Inflammatory macrophage (primary cell): ENCODE results near the gene SIM2.

Experiments used
- DNase-seq, 2 donors: peaks; one replicate each; pipeline ENCODE4 v3.0.0-alpha.2; 2020 to 2022

SIM2 gene

GRCh38 chr21:36700971-36701755 lies 2.2 kb downstream of the SIM2 start:
- no peak for DNase-seq

GRCh38 chr21:36701756-36702621 lies 3.1 kb downstream of the SIM2 start:
- DNase-seq: no peak

DNA sequence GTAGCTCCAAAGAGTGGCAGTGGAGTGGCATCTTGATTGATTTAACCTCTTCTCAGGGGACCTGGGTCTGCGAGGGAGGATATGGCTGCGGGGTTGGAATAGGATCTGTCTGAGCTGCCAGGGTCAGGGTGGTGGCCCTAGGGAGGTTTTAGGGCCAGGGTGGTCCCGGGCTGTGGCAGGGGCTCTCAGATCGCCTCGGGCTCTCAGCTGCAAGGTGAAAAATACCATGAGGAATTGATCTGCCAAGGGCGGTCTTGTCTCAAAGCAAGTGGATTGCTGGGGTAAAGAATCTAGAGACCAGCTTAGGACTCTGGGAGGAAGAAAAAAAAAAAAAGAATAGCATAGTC lies 3.7 kb downstream of the SIM2 start:
- no peak for DNase-seq

DNA sequence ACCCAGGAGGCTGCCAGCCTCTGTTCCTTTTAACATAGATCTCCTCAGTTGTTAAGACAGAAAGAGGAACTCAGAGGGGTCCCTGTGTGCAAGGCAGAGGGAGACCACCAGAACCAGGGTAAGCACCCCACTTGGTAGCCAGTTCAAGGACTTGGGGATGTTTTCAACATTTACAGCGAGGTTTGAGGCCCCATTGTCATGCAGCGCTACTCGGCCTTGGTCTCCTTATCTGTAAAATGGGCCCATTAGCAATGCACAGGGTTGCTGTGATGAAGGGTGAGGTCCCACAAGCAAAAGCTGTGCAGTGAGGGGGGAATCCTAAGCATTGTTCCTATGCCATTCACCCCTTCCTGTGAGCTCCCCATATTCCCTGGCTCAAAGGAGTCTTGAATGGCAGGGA lies 4.2 kb downstream of the SIM2 start:
- DNase-seq: no peak

DNA sequence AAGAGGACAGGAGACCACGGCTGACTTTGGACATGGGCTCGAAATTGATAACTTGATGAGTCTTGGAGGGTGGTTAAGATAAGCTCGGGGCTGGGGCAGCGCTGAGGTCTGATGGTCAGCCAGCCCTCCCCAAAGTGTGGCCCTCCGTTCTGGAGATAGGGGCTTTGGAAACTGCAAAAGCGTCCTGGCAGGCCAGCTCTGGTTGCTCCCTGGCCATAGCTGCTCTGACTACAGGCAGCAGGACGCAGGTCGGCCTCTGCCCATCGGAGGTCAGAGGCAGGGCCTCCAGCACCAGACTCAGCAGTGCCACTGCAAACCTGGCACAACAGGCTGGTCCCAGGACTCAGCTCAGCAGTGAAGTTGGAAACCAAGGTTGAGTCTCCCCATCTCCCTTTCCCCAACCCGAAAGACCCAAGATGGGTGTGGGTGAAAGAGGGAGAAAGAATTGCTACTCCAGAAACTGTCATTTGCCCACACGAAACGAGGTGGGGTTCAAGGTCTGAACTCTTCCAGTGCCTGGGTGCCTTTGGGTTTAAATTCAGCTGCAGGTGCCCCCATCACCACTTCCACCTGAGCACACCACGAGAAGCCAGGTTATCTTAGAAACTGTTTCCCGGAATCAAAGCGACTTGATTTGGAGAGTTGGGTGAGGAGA lies 4.8 kb downstream of the SIM2 start:
- DNase-seq: no peak

- DNase-seq: no peak
These were observed 5.5 kb downstream of the SIM2 start for GRCh38 chr21:36704281-36704957.

- DNase-seq: no peak
These were observed 6.2 kb downstream of the SIM2 start for GRCh38 chr21:36704958-36705678.

- no peak for DNase-seq
These were observed 7.0 kb downstream of the SIM2 start for GRCh38 chr21:36705679-36706481.

DNA sequence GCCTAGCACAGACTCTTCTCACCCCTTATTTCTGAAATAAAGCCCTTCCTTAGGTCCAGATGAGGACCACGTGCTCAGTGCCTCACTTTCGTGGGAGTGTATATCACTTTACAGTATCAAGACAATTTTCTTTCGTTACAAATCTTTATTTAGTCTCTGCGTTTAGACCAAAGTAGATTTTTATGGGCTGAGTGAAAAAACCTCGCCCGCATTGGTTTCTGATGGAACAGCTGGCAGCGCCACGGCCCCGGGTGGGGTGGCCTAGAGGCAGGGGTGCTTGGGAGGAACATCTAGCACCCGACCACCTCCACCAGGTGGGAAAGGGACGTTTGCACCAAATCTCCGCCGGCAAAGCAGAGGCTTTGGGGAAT lies 7.6 kb downstream of the SIM2 start:
- no peak for DNase-seq

DNA sequence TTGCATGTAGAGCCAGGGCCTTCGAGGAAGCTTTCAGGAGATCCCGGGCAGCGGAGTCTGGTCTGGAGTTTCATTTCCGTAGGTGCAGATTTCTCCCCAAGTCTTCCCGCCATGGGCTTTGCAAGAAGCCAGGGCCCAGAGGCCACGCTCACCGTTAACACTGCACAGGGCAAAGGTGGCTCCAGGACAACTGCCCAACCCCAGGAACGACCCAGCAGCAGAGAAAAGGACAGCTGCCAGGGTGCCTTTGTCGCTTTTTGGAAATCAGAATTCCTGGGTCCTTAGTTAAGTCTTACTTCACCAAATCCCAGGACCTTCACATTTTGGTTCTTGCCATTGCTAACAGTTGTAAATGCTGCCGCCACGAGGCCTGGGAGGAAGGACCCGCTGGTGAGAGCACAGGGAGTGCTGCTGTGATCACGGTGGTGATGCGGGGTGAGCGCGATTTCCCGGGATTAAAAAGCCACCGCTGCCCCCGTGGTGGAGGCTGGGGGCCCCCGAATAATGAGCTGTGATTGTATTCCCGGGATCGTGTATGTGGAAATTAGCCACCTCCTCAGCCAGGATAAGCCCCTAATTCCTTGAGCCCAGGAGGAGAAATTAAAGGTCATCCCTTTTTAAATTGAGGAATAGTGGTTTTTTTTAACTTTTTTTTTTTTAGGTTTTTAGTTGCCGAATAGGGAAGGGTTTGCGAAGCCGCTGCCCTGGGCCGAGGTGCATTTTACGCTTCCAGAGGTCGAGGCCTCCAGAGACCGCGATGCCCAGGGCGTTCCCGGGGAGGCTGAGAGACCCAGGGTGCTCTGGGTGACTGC lies 8.2 kb downstream of the SIM2 start:
- no peak for DNase-seq

DNA sequence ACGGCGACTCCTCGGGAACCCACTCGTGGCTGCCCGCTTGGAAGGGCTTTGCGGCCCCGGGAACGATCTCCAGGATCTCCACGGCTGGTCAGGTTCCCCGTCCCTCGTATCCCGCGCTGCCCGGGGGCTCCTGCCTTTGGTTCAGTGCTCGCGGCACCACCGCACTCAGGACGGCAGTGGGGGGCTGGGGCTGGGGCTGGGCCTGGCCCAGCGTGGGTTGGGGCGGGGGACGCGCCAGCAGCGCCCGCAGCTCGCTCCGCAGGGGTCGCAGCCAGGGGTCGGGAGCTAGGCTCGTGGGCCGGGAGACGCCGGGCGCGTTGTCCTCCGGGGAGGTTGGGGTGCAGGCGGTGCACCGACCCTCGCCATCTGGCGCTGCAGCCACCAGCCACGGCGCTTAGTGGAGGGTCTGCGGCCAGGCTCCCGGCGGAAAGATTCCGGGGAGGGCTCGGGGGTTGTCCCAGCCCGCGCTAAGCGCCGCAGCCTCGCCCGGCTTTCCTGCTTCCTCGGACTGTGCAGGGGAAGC lies 8.9 kb downstream of the SIM2 start:
- DNase-seq: no peak

- no peak for DNase-seq
These were observed 9.5 kb downstream of the SIM2 start for GRCh38 chr21:36708286-36709029.

DNA sequence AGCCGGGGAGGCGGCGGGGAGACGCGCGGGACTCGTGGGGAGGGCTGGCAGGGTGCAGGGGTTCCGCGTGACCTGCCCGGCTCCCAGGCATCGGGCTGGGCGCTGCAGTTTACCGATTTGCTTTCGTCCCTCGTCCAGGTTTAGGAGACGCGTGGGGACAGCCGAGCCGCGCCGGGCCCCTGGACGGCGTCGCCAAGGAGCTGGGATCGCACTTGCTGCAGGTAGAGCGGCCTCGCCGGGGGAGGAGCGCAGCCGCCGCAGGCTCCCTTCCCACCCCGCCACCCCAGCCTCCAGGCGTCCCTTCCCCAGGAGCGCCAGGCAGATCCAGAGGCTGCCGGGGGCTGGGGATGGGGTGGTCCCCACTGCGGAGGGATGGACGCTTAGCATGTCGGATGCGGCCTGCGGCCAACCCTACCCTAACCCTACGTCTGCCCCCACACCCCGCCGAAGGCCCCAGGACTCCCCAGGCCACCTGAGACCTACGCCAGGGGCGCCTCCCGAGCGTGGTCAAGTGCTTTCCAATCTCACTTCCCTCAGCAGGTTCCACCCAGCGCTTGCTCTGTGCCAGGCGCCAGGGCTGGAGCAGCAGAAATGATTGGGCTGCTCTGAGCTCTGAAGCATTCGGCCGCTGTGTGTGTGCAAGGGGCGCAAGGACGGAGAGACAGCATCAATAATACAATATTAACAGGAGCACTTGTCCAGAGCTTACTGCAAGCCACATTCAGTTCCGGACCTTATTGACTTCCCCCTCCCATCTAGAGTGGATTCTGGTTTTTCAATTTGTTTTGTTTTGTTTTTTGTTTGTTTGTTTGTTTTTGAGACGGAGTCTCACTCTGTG lies 10.3 kb downstream of the SIM2 start:
- DNase-seq: no peak

DNA sequence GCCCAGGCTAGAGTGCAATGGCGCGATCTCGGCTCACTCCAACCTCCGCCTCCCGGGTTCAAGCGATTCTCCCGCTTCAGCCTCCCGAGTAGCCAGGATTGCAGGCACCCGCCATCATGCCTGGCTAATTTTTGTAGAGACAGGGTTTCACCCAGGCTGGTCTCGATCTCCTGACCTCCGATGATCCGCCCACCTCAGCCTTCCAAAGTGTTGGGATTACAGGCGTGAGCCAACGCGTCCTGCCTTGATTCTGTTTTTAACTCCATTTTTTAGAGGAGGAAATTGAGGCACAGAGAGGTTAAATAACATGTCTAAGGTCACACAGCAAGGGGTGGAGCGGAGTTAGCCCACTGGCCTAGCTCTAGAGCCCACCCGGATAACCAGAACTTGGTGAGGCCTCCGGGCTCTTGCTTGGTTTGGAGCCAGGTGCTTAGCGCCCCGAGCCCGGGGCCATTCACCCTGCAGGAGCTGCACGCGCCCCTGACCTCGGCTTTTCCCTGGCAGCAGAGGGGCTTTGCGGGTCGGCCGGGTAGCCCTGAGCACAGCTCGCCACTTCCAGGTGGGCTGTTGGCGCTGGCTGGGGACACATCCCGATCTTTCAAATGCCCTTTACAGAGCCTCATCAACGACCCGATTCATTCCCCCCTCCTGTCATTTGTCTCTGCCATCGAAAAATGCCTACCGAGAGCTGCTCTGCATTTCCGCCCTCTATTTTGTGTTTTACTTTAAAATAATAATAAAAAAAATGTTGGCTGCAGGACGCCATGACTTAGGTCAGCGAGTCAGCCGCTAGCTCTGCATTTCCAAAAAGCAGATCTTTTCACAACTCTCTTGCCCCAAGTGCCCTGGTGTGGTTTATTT lies 11.2 kb downstream of the SIM2 start:
- DNase-seq: no peak

DNA sequence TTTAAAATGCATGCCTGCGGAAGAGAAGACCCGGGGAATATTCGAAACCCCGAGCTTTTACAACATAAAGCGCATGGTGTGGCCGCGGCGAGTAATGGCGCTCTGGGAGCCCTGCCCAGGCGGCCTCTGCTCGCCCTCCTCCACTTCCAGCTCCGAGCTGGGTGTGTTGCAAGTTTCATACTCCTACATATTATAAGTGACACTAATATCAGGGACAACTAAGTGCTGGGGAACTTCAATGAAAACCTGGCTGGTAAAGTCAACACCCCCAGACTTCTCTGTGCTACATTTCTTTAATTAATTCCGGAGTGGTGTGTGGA lies 11.8 kb downstream of the SIM2 start:
- peak; percentile 55 to 72 for DNase-seq

DNA sequence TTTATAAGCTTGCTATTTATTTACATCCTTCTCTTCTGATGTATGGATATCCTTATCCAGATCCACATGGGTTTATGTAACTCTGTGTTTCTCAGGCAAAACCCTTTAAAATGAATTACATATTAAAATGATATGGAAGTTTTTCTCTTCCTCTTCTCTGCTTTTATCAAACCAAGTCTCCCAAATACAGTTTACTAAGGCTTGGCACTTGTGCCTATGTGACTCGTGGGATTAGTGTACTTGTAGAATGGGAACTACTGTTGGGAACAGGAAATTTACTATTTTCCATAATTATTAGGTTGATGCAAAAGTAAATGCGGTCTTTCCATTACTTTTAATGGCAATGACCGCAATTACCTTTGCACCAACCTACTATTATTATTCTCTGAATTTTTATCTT lies 14.8 kb downstream of the SIM2 start:
- DNase-seq: no peak

GRCh38 chr21:36716387-36716786 lies 17.5 kb downstream of the SIM2 start:
- DNase-seq: no peak

DNA sequence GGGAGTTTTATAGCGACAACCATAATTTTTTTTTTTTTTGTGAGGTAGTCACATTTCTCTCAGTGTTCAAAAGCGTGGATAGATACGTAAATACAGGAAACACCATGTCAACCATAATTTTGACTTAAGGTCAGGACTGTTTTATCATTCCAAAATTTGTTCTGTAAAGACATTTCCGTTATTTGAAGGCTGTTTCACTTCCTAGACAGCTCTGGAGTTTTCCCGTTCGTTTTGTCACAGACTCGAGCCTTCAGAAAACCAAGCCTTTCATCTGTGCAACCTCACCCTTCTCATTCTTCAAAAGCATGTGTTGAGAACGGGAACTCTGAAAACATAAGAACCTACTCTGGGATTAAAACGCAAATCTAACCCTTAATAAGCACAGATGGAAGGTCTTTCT lies 17.9 kb downstream of the SIM2 start:
- no peak for DNase-seq
